ENCODE results near the gene LRRC10.

LRRC10 gene

DNA sequence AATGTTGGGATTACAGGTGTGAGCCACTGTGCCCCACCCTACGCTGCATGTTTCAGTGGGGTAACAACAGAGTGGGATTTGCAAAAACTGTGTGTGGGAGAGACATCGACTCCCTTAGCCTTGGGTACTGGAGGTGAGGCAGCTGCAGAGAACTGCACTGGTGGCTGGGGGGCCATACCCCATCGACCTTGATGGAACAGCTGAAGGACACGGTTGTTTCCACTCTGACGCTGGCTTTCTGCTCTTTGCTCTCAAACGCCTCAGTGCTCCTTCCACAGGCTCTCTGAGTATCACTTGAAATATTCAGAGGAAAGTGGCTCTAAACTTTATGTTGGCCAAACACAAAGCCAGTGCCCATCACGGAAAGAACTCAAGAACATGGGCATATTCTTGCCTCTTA lies 30.8 kb upstream of the LRRC10 start:
- no peak overlapping the region for H3K27ac ChIP-seq
- TF ChIP-seq, protein P1, sequence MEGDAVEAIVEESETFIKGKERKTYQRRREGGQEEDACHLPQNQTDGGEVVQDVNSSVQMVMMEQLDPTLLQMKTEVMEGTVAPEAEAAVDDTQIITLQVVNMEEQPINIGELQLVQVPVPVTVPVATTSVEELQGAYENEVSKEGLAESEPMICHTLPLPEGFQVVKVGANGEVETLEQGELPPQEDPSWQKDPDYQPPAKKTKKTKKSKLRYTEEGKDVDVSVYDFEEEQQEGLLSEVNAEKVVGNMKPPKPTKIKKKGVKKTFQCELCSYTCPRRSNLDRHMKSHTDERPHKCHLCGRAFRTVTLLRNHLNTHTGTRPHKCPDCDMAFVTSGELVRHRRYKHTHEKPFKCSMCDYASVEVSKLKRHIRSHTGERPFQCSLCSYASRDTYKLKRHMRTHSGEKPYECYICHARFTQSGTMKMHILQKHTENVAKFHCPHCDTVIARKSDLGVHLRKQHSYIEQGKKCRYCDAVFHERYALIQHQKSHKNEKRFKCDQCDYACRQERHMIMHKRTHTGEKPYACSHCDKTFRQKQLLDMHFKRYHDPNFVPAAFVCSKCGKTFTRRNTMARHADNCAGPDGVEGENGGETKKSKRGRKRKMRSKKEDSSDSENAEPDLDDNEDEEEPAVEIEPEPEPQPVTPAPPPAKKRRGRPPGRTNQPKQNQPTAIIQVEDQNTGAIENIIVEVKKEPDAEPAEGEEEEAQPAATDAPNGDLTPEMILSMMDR (IDR thresholded peaks at IDR 0.05): no peak
- no peak overlapping the region for H3K4me3 ChIP-seq
- DNase-seq (ENCODE audit: low spot score): no peak

DNA sequence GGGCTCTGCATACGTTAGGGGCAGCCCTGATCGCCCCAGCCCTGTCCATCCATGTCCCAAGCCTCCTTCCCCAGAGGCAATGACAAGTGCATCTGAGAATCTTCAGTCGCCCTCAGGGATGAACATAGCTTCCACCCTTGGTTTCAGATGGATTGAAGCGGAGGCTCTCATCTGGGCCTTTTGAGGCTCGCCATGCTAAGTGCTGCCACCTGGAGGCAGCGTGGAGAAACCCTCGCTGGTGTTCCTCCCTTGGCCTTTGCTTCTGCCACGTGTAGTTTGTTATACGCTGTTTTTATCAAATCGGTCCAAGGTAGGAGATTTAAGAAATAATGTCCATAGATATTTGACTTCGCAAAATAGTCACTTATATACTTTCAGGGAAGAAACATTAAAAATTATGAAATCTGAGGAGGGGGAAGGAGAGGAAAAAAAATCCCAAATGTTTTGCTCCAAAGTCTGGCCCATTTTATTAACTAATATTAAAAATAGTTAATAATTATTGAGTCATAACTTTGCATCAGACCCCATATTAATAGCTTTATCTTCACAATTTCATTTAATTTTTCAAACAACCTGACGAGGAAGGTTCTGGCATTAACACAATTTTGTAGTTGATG lies 28.8 kb upstream of the LRRC10 start:
- Histone ChIP-seq H3K4me3 (no peak overlapping the region), H3K27ac (no peak overlapping the region)
- TF ChIP-seq, protein P1 (IDR thresholded peaks at IDR 0.05): peak; percentile 66
- no peak for DNase-seq (ENCODE audit: low spot score)

DNA sequence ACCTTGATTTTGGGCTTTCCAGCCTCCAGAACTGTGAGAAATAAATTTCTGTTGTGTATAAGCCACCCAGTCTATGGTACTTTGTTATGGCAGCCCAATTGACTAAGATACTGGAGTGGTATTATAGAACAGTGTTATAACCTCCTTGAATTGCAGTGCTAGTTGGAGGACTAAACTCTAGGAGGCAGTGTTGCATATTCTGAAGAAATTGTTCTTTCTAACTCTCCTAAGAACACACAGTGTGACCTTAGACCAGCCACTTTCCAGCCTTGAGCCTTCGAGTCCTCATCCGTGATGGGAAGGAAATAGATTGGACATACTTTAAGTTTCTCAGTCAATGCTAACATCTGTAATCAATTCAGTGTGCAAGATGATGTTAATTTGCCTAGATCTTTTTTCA lies 22.4 kb upstream of the LRRC10 start:
- no peak overlapping the region for H3K4me3 ChIP-seq
- TF ChIP-seq, protein P1 (IDR thresholded peaks at IDR 0.05): no peak
- no peak for DNase-seq (ENCODE audit: low spot score)
- no peak overlapping the region for H3K27ac ChIP-seq

DNA sequence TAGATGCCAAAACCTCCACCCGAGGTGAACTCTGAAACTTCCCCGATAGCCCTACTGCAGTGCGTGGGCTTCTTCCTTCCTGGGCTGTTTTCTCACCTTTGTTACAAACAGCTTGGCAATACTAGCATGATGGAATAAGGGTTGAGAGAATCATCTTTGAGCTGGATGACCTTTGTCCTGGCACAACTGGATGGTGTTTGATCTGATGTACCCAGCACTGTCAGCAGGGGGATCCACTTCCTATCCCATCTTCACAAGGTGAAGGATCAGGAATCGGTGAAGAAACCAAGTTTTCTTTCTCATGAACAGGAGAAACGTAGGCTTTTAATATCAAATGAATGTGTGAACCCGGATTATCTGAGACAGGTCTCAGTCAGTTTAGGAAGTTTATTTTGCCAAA lies 19.5 kb upstream of the LRRC10 start:
- DNase-seq (ENCODE audit: low spot score): no peak
- H3K27ac ChIP-seq: no peak overlapping the region
- TF ChIP-seq, protein P1 (IDR thresholded peaks at IDR 0.05): no peak

DNA sequence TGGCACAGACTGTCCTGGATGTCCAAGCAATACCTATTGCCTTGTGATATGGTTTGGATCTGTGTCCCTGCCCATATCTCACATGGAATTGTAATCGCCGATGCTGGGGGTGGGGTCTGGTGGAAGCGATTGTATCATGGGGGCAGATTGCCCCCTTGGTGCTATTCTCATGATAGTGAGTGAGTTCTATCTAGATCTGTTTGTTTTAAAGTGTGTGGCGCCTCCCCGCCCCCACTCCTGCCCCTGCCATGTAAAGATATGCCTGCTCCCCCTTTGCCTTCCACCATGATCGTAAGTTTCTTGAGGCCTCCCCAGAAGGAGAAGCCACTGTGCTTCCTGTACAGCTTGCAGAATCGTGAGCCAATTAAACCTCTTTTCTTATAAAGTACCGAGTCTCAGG lies 16.8 kb upstream of the LRRC10 start:
- no peak for DNase-seq (ENCODE audit: low spot score)
- Histone ChIP-seq H3K27ac (no peak overlapping the region), H3K4me3 (no peak overlapping the region)
- TF ChIP-seq, protein P1 (IDR thresholded peaks at IDR 0.05): no peak

More for the DNA sequence above, 19.5 kb upstream of the LRRC10 start:
- H3K4me3 ChIP-seq: no peak overlapping the region

DNA sequence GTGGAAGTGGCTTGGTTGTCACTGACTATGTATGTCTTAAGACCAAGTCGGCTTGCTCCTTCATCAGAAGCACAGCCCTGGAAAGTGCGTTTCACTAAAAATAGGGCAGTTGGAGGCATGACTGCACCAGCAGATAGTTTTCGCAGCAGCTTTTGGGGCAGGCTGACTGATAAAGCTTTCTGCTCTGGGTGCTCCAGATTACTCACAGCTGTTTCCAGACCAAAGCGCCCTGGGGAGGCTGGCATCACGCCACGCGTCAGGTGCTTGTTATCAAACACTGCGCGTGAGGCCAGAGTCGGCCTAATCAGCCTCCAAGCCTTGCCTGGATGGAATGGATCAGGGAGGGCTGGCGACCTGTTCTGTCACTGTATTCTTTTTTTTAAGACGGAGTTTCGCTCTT lies 13.3 kb upstream of the LRRC10 start:
- TF ChIP-seq, protein P1 (IDR thresholded peaks at IDR 0.05): no peak
- no peak for DNase-seq (ENCODE audit: low spot score)
- Histone ChIP-seq H3K27ac (no peak overlapping the region), H3K4me3 (no peak overlapping the region)

DNA sequence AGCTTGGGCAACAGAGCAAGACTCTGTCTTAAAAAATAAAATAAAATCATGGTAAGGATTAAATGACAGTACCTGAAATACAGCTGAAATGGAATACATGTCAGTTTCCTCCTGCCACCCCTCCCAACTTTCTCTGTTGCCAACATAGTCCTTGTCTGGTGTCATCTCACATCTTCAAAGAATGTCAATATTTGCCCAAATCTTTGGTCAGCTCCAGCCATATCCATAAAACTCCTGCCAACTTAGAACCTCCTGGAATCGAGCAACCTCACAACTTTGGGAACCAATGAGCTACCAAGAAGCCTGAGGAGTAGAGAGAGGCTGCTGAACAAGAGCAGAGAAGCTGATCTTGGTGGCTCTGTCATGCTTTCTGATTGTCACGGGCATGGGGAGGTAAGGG lies 10.8 kb upstream of the LRRC10 start:
- no peak overlapping the region for H3K27ac ChIP-seq
- TF ChIP-seq, protein P1 (IDR thresholded peaks at IDR 0.05): no peak
- DNase-seq (ENCODE audit: low spot score): no peak
- H3K4me3 ChIP-seq: no peak overlapping the region
